Type B pancreatic cell (in vitro differentiated cells): ENCODE measurements around the gene FRRS1. TPM values are rescaled to one million over a fixed set of nuclear protein-coding genes. Genes with fewer than 3 reads are reported as not detected.

ENCODE experiments used
- DNase-seq: peaks from one replicate; pipeline ENCODE4 v3.0.0; 2021; ENCODE audit warnings: mixed read lengths; ENCODE audit not compliant: unreplicated experiment; ENCODE audit errors: extremely low spot score
- H3K27ac Mint-ChIP-seq: 2 replicates; pipeline ENCODE4 v1.8.0; 2021; ENCODE audit warnings: mild to moderate bottlenecking, mixed read lengths
- H3K27me3 Mint-ChIP-seq: 2 replicates; pipeline ENCODE4 v1.8.0; 2021; ENCODE audit warnings: mixed read lengths
- H3K36me3 Mint-ChIP-seq: 2 replicates; pipeline ENCODE4 v1.8.0; 2021; ENCODE audit warnings: mixed read lengths
- H3K4me1 Mint-ChIP-seq: one replicate; pipeline ENCODE4 v1.8.0; 2021; ENCODE audit warnings: mixed read lengths; ENCODE audit not compliant: unreplicated experiment
- H3K4me3 Mint-ChIP-seq: 2 replicates; pipeline ENCODE4 v1.8.0; 2021; ENCODE audit warnings: mild to moderate bottlenecking, mixed read lengths
- H3K9me3 Mint-ChIP-seq: 2 replicates; pipeline ENCODE4 v1.8.0; 2021; ENCODE audit warnings: mixed read lengths
- long read RNA-seq: library from polyadenylated mRNA; unstranded; transcript quantifications from one replicate; pipeline ENCODE4 v2.0.0, GENCODE V29; 2020
- total RNA-seq: library from RNA; stranded (reverse); gene quantifications from 2 replicates; pipeline ENCODE4 v1.2.1, GENCODE V29; 2021; ENCODE audit warnings: low replicate concordance
- TF ChIP-seq, protein P1 (sequence below): fragments of 200-600 bp; sonication (generic); conservative IDR thresholded peaks from 2 replicates; pipeline ENCODE4 v1.5.0; 2021; ENCODE audit warnings: antibody characterized with exemption, mild to moderate bottlenecking

FRRS1 gene
- 6.4 and 10.8 TPM in 2 replicates for total RNA-seq
- long read RNA-seq, transcript FRRS1-205 (17 exons, 2,304 nt): major isoform, 5 of 12 reads
- long read RNA-seq, partial matches to known transcripts: 2 of 12 reads
- long read RNA-seq, other reads (novel, unspliced or antisense): 5 of 12 reads

- Mint-ChIP-seq H3K4me1 (peaks cover 12% of the 10 kb centered on the region), H3K9me3 (no peaks in the 10 kb centered on the region), H3K36me3 (no peaks in the 10 kb centered on the region), H3K27me3 (no peaks in the 10 kb centered on the region), H3K4me3 (peak within 1 kb of the TSS; percentile 93), H3K27ac (peak within 1 kb of the TSS; percentile 96)
- TF ChIP-seq, protein P1, sequence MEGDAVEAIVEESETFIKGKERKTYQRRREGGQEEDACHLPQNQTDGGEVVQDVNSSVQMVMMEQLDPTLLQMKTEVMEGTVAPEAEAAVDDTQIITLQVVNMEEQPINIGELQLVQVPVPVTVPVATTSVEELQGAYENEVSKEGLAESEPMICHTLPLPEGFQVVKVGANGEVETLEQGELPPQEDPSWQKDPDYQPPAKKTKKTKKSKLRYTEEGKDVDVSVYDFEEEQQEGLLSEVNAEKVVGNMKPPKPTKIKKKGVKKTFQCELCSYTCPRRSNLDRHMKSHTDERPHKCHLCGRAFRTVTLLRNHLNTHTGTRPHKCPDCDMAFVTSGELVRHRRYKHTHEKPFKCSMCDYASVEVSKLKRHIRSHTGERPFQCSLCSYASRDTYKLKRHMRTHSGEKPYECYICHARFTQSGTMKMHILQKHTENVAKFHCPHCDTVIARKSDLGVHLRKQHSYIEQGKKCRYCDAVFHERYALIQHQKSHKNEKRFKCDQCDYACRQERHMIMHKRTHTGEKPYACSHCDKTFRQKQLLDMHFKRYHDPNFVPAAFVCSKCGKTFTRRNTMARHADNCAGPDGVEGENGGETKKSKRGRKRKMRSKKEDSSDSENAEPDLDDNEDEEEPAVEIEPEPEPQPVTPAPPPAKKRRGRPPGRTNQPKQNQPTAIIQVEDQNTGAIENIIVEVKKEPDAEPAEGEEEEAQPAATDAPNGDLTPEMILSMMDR: no peak
- no peak for DNase-seq
Observed at GRCh38 chr1:99766378-99766800, at the start of gene FRRS1. Gene FRRS1 (minus strand): TSS chr1:99766635. CDS start chr1:99748768, 17,867 bp downstream.

- TF ChIP-seq, protein P1: no peak
- no peak overlapping the region for H3K4me3 Mint-ChIP-seq
- no peaks in the 10 kb centered on the region for H3K4me1 Mint-ChIP-seq
- H3K36me3 Mint-ChIP-seq: no peaks in the 10 kb centered on the region
- no peaks in the 10 kb centered on the region for H3K9me3 Mint-ChIP-seq
- no peak overlapping the region for H3K27ac Mint-ChIP-seq
- H3K27me3 Mint-ChIP-seq: no peaks in the 10 kb centered on the region
- DNase-seq: no peak
Observed at GRCh38 chr1:99814373-99814900, 48.0 kb upstream of the FRRS1 start.

GRCh38 chr1:99811747-99812146 lies 45.3 kb upstream of the FRRS1 start:
- TF ChIP-seq, protein P1: no peak
- no peaks in the 10 kb centered on the region for H3K27me3 Mint-ChIP-seq
- H3K9me3 Mint-ChIP-seq: no peaks in the 10 kb centered on the region
- DNase-seq: no peak
- H3K4me3 Mint-ChIP-seq: no peak overlapping the region
- peaks cover 7% of the 10 kb centered on the region for H3K4me1 Mint-ChIP-seq
- H3K36me3 Mint-ChIP-seq: no peaks in the 10 kb centered on the region
- no peak overlapping the region for H3K27ac Mint-ChIP-seq

- peaks cover 7% of the 10 kb centered on the region for H3K4me1 Mint-ChIP-seq
- H3K9me3 Mint-ChIP-seq: no peaks in the 10 kb centered on the region
- no peaks in the 10 kb centered on the region for H3K27me3 Mint-ChIP-seq
- TF ChIP-seq, protein P1: no peak
- H3K4me3 Mint-ChIP-seq: no peak overlapping the region
- no peaks in the 10 kb centered on the region for H3K36me3 Mint-ChIP-seq
- no peak for DNase-seq
- no peak overlapping the region for H3K27ac Mint-ChIP-seq
Observed at GRCh38 chr1:99811075-99811474, 44.6 kb upstream of the FRRS1 start.

DNA sequence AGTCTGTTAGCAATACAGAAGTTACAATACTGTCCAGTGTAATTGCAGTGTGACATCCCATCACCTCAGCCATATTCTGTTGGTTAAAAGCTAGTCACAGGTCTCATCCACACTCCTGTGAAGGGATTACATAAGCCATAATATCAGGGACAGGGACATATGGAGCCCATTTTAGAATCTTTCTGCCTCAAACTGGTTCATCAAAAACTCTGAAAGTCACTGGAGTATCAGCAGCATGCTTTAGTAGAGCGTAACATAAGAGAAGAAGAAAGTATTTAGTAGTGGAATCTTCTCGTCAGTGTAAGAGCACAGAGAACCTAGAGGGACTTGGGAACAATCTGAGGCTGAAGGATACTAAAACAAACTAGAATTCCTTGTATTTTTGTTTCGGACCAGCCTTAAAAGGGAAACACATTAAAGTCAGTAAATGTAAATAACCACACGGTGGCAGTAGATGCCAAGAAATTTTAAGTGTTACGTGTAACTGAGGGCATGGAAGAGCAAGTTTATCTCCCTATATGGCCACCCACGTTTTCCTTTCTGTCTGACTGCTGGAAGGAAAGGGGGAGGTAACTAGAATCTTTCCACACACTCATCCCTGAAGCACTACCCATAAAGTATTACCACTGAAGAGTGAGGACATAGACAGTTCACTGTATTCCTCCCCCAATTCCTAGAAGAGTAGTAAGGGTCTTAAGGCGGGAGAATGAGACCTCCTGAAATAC lies 42.1 kb upstream of the FRRS1 start:
- H3K27ac Mint-ChIP-seq: peak overlapping the region; percentile 40
- no peaks in the 10 kb centered on the region for H3K36me3 Mint-ChIP-seq
- H3K4me3 Mint-ChIP-seq: peak overlapping the region; percentile 19
- no peaks in the 10 kb centered on the region for H3K9me3 Mint-ChIP-seq
- peaks cover 7% of the 10 kb centered on the region for H3K4me1 Mint-ChIP-seq
- no peak for DNase-seq
- TF ChIP-seq, protein P1: peak; percentile 83
- H3K27me3 Mint-ChIP-seq: no peaks in the 10 kb centered on the region
